Measurements from ENCODE around the gene LDLRAD3. TPM values are rescaled to one million over a fixed set of nuclear protein-coding genes. Genes with fewer than 3 reads are reported as not detected.

The LDLRAD3 gene
- total RNA-seq, 1 donor from 2014 or later = 58.8 TPM

DNA sequence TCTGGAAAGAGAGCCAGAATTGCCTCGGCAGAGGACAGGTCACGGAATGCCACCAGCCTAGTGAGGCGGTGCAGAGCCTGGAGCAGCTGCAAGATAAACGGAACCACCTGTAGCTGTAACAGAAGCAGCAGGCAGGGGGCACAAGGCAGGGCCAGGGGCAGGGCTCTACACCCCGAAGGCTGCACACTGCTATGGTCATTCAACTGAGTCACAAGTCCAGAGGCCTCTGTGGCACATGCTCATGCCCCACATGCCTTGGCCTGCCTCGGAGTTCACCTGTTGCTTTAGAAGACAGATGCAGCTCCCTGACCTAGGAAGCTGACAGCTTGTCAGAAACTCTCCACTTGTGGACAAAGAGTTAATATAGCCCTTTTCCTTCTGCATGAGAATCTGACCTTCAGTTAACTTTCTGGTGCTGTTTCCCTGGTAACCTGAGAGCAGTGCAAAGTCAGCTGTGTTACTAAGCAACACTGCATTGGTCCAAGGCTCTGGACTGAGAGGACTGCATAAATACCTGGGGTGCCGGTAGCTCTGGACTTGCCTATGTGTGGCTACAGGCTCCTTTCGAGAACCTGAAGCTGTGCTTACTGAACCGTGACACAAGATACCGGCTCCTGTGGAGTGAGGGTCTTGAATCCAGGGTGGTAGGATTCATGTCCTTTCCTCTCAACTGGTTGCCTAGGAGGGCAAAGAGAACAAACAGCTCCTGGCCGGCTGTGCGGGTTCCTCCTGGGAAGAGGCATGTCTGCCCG is 334.8 kb downstream of the LDLRAD3 start:
- no peak for DNase-seq

DNA sequence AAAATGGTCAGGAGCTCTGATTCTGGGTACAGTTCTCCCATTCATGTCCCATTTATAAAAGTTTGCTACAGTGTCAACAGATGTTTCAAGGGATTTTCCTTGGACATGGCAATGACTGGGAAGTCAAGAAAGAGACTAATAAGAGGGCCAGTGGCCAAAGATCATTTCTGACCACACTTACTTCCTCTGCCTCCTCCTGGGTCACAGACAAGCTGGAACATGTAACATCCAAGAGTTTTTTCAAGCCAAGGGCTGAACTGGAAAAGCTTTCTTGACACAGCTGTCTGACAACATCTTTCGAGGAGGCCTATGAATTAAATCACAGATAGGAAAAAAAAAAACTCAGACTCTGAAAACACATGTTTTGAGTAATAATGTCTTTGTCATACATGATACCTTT is 336.7 kb downstream of the LDLRAD3 start:
- DNase-seq = no peak

Small RNA genes within 50 kb of the gene (small RNA-seq; reads per million reads assigned to genes)
- not detected for gene MIR3973
